ENCODE results near the gene MROH8.

The MROH8 gene

DNA sequence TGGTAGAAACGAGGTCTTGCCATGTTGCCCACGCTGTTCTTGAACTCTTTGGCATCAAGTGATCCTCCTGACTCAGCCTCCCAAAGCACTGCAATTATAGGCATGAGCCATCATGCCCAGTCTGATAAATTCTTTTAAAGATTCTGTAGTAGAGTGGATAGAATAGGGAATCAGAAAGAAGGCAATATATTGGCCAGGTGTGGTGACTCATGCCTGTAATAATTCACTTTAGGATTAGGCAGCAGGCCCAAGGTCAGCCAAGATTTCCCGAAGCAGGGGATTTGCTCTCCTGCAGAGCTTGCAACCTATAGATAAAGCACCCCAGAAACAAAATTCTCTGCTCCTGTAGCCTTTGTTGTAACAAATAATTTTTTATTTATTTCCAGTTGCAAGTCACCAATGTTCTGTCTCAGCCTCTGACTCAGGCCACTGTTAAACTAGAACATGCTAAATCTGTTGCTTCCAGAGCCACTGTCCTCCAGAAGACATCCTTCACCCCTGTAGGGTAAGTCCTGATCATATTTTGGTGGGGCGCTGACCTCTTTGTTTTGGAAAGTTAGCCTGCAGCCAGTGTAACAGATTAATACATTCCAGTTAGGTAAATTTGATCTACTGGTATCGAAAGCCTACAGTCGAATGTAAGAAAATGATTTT is 30.4 kb upstream of the MROH8 start:
- no peaks in the 10 kb centered on the region for H3K27me3 ChIP-seq (replicated peaks; ENCODE audit: control insufficient read depth, insufficient read depth, low read length)
- H3K4me1 ChIP-seq (ENCODE audit: control insufficient read depth, insufficient read depth, low read length), result no peaks in the 10 kb centered on the region
- no peak overlapping the region for H3K9ac ChIP-seq (ENCODE audit: low read length)
- peaks cover 92% of the 10 kb centered on the region for H3K36me3 ChIP-seq (ENCODE audit: control insufficient read depth, insufficient read depth, low read length, severe bottlenecking)
- H3K9me3 ChIP-seq (ENCODE audit: control insufficient read depth, low read length), result no peaks in the 10 kb centered on the region
- no peak for DNase-seq (ENCODE audit: low read depth)
- no peak overlapping the region for H3K4me3 ChIP-seq (ENCODE audit: low read length)

DNA sequence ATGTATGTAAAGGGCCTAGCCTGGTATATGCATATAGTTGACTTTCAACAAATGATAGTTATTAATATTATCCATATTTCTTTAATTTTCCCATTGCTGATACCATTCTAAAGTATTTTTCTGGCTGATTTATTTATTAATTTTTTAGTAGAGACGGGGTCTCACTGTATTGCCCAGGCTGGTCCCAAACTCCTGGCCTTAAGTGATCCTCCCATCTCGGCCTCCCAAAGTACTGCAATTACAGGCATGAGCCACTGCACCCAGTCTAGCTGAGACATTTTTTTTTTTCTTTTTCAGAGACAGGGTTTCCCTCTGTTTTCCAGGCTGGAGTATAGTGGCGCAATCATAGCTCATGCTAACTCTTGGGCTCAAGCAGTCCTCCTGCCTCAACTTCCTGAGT is 29.8 kb upstream of the MROH8 start:
- peaks cover 92% of the 10 kb centered on the region for H3K36me3 ChIP-seq (ENCODE audit: control insufficient read depth, insufficient read depth, low read length, severe bottlenecking)
- no peak overlapping the region for H3K4me3 ChIP-seq (ENCODE audit: low read length)
- no peaks in the 10 kb centered on the region for H3K9me3 ChIP-seq (ENCODE audit: control insufficient read depth, low read length)
- H3K27me3 ChIP-seq (replicated peaks; ENCODE audit: control insufficient read depth, insufficient read depth, low read length), result no peaks in the 10 kb centered on the region
- H3K4me1 ChIP-seq (ENCODE audit: control insufficient read depth, insufficient read depth, low read length), result peaks cover 6% of the 10 kb centered on the region
- H3K9ac ChIP-seq (ENCODE audit: low read length), result no peak overlapping the region
- DNase-seq (ENCODE audit: low read depth), result no peak

DNA sequence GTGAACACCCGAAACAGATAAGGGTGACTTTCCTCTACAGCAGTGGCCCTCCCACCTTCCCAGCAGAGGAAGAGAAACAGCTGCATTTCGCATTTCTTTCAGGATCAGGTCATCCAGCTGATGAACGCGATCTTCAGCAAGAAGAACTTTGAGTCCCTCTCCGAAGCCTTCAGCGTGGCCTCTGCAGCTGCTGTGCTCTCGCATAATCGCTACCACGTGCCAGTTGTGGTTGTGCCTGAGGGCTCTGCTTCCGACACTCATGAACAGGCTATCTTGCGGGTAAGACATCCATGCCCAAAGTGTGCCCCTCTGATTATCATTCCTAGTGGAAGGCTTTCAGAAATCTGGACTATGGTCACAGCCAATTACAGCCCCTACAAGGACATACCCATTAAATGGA is 27.8 kb upstream of the MROH8 start:
- Histone ChIP-seq H3K9me3 (ENCODE audit: control insufficient read depth, low read length) (no peaks in the 10 kb centered on the region), H3K27me3 (replicated peaks; ENCODE audit: control insufficient read depth, insufficient read depth, low read length) (no peaks in the 10 kb centered on the region), H3K4me1 (ENCODE audit: control insufficient read depth, insufficient read depth, low read length) (peaks cover 19% of the 10 kb centered on the region), H3K4me3 (ENCODE audit: low read length) (no peak overlapping the region), H3K36me3 (ENCODE audit: control insufficient read depth, insufficient read depth, low read length, severe bottlenecking) (peaks cover 80% of the 10 kb centered on the region), H3K9ac (ENCODE audit: low read length) (no peak overlapping the region)
- no peak for DNase-seq (ENCODE audit: low read depth)

DNA sequence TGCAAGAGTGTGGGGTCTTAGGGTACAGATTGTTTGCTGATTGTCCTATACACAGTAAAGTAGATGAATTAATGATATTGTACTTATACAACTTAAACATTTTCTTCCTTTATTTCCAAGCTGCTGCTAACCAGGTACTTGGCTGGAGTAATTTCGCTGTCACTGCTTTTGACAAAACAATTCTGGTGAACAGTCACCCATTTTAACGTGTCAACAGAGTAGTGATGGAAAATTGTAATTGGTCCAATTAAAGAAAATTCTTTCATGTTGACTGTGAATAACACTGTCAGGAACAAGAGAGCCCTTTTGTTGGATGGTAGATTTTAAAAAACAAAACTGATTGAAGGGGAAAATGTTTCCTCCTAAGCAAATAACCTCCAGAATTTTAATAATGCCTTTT is 26.4 kb upstream of the MROH8 start:
- Histone ChIP-seq H3K27me3 (replicated peaks; ENCODE audit: control insufficient read depth, insufficient read depth, low read length) (no peaks in the 10 kb centered on the region), H3K9me3 (ENCODE audit: control insufficient read depth, low read length) (no peaks in the 10 kb centered on the region), H3K4me3 (ENCODE audit: low read length) (no peak overlapping the region), H3K36me3 (ENCODE audit: control insufficient read depth, insufficient read depth, low read length, severe bottlenecking) (peaks cover 79% of the 10 kb centered on the region), H3K9ac (ENCODE audit: low read length) (no peak overlapping the region), H3K4me1 (ENCODE audit: control insufficient read depth, insufficient read depth, low read length) (peaks cover 27% of the 10 kb centered on the region)
- no peak for DNase-seq (ENCODE audit: low read depth)

DNA sequence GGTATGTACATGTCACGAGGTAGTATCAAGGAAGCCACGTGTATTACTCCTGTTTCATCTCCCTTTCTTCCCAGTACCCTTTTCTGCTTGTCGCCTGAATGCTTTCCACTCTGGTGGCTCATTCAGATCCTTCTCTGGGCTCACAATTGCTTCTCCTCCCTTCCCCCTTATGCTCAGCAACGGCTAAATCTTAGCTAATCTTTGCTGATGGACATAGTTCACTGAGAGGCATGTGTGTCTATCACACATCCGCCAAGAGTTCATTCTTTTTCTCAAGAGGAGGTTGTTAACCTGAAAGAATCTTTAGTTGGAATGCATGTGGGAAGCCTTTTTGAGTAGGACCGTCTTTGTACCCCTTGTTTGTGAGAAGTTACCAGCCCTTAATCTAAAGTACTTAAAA is 25.8 kb upstream of the MROH8 start:
- Histone ChIP-seq H3K4me3 (ENCODE audit: low read length) (no peak overlapping the region), H3K9me3 (ENCODE audit: control insufficient read depth, low read length) (no peaks in the 10 kb centered on the region), H3K27me3 (replicated peaks; ENCODE audit: control insufficient read depth, insufficient read depth, low read length) (no peaks in the 10 kb centered on the region), H3K9ac (ENCODE audit: low read length) (no peak overlapping the region), H3K36me3 (ENCODE audit: control insufficient read depth, insufficient read depth, low read length, severe bottlenecking) (peaks cover 78% of the 10 kb centered on the region), H3K4me1 (ENCODE audit: control insufficient read depth, insufficient read depth, low read length) (peaks cover 27% of the 10 kb centered on the region)
- DNase-seq (ENCODE audit: low read depth), result no peak

DNA sequence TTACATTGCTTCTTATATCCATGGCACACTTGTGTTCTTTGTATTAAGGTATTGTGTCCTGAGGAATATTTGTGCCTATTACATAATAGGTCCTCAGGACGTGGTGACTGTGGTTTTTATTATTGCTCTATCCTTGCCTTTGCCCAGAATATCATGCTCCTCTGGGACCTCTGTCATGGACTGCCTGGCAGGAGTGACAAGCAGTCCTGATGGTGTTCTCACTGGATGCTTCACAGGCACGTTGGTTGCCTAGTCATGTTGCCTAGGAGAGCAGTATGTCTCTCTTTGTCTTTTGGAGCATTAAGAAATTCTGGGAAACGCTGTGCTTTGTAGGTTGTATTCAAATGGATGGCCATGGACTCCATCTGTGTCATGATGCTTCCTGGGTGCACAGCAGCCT is 24.7 kb upstream of the MROH8 start:
- no peaks in the 10 kb centered on the region for H3K9me3 ChIP-seq (ENCODE audit: control insufficient read depth, low read length)
- DNase-seq (ENCODE audit: low read depth), result no peak
- H3K27me3 ChIP-seq (replicated peaks; ENCODE audit: control insufficient read depth, insufficient read depth, low read length), result no peaks in the 10 kb centered on the region
- H3K4me1 ChIP-seq (ENCODE audit: control insufficient read depth, insufficient read depth, low read length), result peaks cover 27% of the 10 kb centered on the region
- H3K4me3 ChIP-seq (ENCODE audit: low read length), result no peak overlapping the region
- H3K36me3 ChIP-seq (ENCODE audit: control insufficient read depth, insufficient read depth, low read length, severe bottlenecking), result peaks cover 77% of the 10 kb centered on the region
- no peak overlapping the region for H3K9ac ChIP-seq (ENCODE audit: low read length)

DNA sequence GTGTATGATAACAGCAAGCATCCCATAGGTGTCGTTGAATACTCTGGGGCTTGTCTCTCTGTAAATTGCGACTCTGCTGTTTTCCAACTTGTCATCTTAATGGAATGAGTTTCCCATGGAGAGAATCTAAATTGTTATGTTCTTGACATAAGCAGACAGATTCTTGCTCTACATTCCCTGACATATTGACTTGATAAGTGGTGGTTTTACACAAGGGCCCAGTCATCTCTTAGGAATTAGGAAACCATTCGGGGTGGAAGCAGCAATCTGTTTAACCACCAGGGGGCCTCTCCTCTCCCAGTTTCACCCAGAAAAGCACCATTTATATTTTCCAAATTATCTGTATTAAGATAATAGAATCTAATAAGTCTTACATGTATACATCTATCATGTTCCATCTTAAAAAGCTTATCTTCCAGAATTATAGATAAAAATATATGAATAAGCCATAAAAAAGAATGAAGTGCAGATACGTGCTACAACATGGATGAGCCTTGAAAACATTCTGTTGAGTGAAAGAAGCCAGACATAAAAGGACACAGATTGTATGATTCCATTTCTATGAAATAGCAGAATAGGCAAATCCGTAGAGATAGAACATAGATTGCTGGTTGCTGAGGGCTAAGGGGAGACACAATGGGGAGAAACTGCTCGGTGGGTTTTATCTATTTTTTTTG is 23.1 kb upstream of the MROH8 start:
- Histone ChIP-seq H3K9ac (ENCODE audit: low read length) (peak overlapping the region; percentile 60), H3K4me3 (ENCODE audit: low read length) (peak overlapping the region; percentile 69), H3K36me3 (ENCODE audit: control insufficient read depth, insufficient read depth, low read length, severe bottlenecking) (peaks cover 71% of the 10 kb centered on the region)

DNA sequence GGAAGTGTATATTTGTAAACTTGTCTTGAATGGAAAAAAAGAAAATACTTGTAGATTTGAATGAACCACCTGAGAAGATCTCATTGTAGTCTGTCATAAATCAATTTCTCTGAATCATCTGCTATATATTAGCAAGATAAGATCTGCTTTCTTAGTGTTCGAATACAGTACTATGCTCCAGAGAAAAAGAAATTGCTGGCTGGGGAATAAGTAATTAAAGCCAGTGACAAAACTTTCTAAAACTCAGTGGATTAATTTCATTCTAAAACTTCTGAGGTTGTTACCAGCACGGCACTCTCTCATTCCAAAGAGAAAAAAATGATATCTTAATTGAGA is 22.4 kb upstream of the MROH8 start:
- no peaks in the 10 kb centered on the region for H3K27me3 ChIP-seq (replicated peaks; ENCODE audit: control insufficient read depth, insufficient read depth, low read length)
- DNase-seq (ENCODE audit: low read depth), result no peak
- H3K9me3 ChIP-seq (ENCODE audit: control insufficient read depth, low read length), result no peaks in the 10 kb centered on the region
- H3K4me3 ChIP-seq (ENCODE audit: low read length), result peak overlapping the region; percentile 69
- peaks cover 65% of the 10 kb centered on the region for H3K36me3 ChIP-seq (ENCODE audit: control insufficient read depth, insufficient read depth, low read length, severe bottlenecking)
- peak overlapping the region; percentile 60 for H3K9ac ChIP-seq (ENCODE audit: low read length)
- H3K4me1 ChIP-seq (ENCODE audit: control insufficient read depth, insufficient read depth, low read length), result peaks cover 27% of the 10 kb centered on the region

More for the DNA sequence above, 23.1 kb upstream of the MROH8 start:
- Histone ChIP-seq H3K4me1 (ENCODE audit: control insufficient read depth, insufficient read depth, low read length) (peaks cover 27% of the 10 kb centered on the region), H3K9me3 (ENCODE audit: control insufficient read depth, low read length) (no peaks in the 10 kb centered on the region), H3K27me3 (replicated peaks; ENCODE audit: control insufficient read depth, insufficient read depth, low read length) (no peaks in the 10 kb centered on the region)
- peak; percentile 97 for DNase-seq (ENCODE audit: low read depth)

DNA sequence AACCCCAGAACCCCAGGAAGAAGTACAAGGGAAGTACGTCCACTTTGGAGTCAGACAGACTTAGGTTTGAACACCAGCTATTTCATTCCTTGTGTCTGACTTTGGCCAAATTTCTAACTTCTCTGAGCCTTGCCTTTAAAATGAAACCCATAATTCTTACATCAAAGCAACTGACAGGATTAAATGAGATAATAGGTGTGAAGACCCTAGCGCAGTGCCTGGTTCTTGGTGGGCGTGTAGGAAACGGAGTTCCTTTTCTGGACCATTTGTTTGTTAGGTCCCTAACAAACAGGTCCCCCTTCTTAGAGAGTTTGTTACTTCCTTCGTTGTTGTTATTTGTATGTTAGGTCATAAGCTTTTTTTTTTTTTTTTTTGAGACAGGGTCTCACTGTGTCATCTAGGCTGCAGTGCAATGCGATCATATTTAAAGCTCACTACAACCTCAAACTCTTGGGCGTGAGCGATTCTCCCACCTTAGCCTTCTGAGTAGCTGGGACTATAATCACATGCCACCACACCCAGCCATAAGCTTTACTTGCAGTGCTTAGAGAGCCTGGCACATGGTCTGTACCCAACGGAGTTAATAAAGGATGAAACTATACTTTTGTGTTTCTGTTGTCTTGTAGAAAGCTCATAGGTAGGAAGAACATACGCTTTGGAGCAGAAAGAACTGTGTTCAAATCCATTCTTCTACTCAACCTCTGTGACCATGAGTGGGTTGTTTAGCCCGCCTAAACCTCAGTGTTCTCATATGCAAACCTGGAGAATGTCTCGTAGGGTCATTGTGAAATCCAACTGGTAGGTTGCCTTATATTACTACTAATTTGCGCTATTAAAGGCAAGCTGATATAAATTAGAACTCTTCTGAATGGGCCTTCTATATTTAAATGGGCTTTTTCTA is 21.8 kb upstream of the MROH8 start:
- Histone ChIP-seq H3K27me3 (replicated peaks; ENCODE audit: control insufficient read depth, insufficient read depth, low read length) (no peaks in the 10 kb centered on the region), H3K4me3 (ENCODE audit: low read length) (no peak overlapping the region), H3K9ac (ENCODE audit: low read length) (peak overlapping the region; percentile 60), H3K9me3 (ENCODE audit: control insufficient read depth, low read length) (no peaks in the 10 kb centered on the region), H3K36me3 (ENCODE audit: control insufficient read depth, insufficient read depth, low read length, severe bottlenecking) (peaks cover 64% of the 10 kb centered on the region), H3K4me1 (ENCODE audit: control insufficient read depth, insufficient read depth, low read length) (peaks cover 27% of the 10 kb centered on the region)
- DNase-seq (ENCODE audit: low read depth), result no peak

DNA sequence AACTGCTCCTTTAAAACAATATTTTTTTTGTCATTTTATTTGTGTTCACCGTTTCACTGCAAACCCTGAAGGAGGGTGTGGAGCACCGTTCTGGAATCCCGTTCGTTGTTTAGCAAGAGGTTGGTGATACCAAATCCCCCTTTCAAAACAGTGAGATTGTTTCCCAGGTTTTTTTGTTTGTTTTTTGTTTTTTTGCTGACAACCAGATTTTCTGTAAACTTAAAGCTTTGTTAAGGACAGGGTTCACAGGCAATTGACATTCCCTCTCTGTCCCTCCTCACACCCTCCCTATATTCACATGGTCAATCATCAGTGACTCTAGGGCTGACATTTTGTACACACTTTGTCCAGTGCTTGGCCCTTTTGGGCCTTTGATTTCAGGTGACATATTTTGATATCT is 21.0 kb upstream of the MROH8 start:
- H3K4me3 ChIP-seq (ENCODE audit: low read length), result no peak overlapping the region

DNA sequence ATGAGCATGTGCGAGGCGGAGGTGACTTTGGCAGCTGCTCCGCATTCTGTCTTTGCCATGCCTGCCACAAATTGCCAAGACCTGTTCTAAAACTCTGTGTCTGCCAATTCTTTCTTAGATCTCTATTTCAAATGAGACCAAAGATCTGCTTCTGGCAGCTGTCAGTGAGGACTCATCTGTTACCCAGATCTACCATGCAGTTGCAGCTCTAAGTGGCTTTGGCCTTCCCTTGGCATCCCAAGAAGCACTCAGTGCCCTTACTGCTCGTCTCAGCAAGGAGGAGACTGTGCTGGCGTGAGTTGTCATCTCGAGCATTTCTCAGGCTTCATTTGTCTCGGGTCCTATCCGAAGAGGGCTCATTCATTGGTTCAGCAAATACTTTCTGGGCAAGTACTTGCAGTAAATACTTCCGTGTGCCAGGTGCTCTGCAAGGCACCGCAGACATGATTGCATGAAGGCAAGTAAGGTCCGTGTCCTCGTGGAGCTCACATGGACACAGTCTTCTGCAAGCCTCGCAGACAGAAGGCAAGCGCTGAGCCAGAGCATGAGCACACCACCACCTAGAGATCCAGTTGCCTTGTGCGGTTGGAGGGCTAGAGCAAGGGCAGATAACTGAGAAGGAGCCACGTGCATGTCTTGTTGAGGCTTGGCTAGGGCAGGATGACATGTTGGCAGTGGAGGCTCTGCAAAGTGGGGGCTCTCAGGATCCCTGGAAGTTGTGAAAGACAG is 19.7 kb upstream of the MROH8 start:
- Histone ChIP-seq H3K9ac (ENCODE audit: low read length) (no peak overlapping the region), H3K36me3 (ENCODE audit: control insufficient read depth, insufficient read depth, low read length, severe bottlenecking) (peaks cover 43% of the 10 kb centered on the region), H3K4me1 (ENCODE audit: control insufficient read depth, insufficient read depth, low read length) (peaks cover 21% of the 10 kb centered on the region), H3K4me3 (ENCODE audit: low read length) (no peak overlapping the region), H3K27me3 (replicated peaks; ENCODE audit: control insufficient read depth, insufficient read depth, low read length) (no peaks in the 10 kb centered on the region), H3K9me3 (ENCODE audit: control insufficient read depth, low read length) (no peaks in the 10 kb centered on the region)
- no peak for DNase-seq (ENCODE audit: low read depth)

More for the DNA sequence above, 21.0 kb upstream of the MROH8 start:
- peaks cover 56% of the 10 kb centered on the region for H3K36me3 ChIP-seq (ENCODE audit: control insufficient read depth, insufficient read depth, low read length, severe bottlenecking)
- H3K9me3 ChIP-seq (ENCODE audit: control insufficient read depth, low read length), result no peaks in the 10 kb centered on the region
- no peaks in the 10 kb centered on the region for H3K27me3 ChIP-seq (replicated peaks; ENCODE audit: control insufficient read depth, insufficient read depth, low read length)
- H3K4me1 ChIP-seq (ENCODE audit: control insufficient read depth, insufficient read depth, low read length), result peaks cover 27% of the 10 kb centered on the region
- DNase-seq (ENCODE audit: low read depth), result no peak
- no peak overlapping the region for H3K9ac ChIP-seq (ENCODE audit: low read length)
